ENCODE measurements around the gene DZANK1.

DZANK1 gene

DNA sequence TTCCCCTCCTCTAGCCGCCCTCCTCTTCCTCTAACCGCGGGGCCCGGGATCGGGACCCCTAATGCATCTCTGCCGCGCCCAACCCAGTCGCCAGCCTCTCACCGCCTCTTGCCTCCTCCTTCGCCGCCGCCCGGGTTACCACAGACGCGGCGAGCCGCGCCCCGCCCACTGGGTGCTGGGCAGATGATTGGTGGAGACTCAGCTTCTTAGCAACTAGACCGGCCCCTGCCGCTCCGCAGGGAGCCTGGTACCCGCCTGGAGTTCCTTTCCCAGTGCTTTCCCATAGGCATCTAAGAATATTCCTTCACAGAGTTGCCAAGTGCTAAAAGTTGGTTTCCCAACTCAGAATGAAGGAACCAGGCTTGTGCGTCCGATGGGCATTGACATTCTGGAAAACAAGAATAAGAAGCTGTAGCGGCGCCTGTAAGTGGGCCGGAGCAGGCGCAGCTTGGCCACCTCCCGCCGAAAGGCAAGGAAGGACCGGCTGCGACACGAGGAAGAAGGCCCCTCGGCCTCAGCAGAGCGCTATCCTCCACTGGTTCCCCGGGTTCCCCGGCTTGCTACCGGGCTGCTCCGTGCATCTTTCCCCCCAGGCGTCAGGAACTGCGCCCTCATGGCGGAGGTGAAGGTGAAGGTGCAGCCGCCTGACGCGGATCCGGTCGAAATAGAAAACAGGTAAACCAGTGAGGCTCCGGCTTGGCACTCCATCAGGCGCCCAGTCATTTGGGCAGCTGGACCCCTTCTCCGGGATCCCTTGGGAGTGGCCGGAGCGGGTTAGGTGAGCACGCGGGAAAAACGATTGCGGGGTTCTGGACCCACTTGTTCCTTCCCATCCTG lies at the start of gene DZANK1, which contains the start of gene POLR3F:
DZANK1 (minus strand) TSS at position 137 of the 837 bp plus-strand sequence. CDS start 1,672 bp downstream, outside the sequence.
POLR3F (plus strand) TSS at position 497 of the 837 bp plus-strand sequence; CDS start at position 614, 117 bp downstream.
- Histone ChIP-seq H3K36me3 (replicated peaks; ENCODE audit: low read depth, low read length) (peaks cover 3% of the 10 kb centered on the region), H3K79me2 (ENCODE audit: low read length) (peaks cover 33% of the 10 kb centered on the region), H3K4me2 (ENCODE audit: low read length) (peak within 1 kb of the TSS; percentile 96), H2AFZ (ENCODE audit: low read depth, low read length) (peak within 1 kb of the TSS; percentile 95), H3K27ac (ENCODE audit: low read length) (peak within 1 kb of the TSS; percentile 55), H4K20me1 (ENCODE audit: insufficient read depth, low read length) (no peaks in the 10 kb centered on the region), H3K9me3 (ENCODE audit: insufficient read depth, low read length) (no peaks in the 10 kb centered on the region), H3K9ac (ENCODE audit: low read length) (peak within 1 kb of the TSS; percentile 75), H3K4me3 (ENCODE audit: low read length) (peak within 1 kb of the TSS; percentile 96), H3K4me1 (ENCODE audit: low read length) (peaks cover 19% of the 10 kb centered on the region), H3K27me3 (ENCODE audit: low read depth, low read length) (no peaks in the 10 kb centered on the region)
- no peak for TF ChIP-seq EZH2phosphoT487 (IDR thresholded peaks at IDR 0.05; ENCODE audit: low read depth)
- TF ChIP-seq, protein P1, sequence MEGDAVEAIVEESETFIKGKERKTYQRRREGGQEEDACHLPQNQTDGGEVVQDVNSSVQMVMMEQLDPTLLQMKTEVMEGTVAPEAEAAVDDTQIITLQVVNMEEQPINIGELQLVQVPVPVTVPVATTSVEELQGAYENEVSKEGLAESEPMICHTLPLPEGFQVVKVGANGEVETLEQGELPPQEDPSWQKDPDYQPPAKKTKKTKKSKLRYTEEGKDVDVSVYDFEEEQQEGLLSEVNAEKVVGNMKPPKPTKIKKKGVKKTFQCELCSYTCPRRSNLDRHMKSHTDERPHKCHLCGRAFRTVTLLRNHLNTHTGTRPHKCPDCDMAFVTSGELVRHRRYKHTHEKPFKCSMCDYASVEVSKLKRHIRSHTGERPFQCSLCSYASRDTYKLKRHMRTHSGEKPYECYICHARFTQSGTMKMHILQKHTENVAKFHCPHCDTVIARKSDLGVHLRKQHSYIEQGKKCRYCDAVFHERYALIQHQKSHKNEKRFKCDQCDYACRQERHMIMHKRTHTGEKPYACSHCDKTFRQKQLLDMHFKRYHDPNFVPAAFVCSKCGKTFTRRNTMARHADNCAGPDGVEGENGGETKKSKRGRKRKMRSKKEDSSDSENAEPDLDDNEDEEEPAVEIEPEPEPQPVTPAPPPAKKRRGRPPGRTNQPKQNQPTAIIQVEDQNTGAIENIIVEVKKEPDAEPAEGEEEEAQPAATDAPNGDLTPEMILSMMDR (IDR thresholded peaks at IDR 0.05; ENCODE audit: low read depth, low read length): no peak

DNA sequence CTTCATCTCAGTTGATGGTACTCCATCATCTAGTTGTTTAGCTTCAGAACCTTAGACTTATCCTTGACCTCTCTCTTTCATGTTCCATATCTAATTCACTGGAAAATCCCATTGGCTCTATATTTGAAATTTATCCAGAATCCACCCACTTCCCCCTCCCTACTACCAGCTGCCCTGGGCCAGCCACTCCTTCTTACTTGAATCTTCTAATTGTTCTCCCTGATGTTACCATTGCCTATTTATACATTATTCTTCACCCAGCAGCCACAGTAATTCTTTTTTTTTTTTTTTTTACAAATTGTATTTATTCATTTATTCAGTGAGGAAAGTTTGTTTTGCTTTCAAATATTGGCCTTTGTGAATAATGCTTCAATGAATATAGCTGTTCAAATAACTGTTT lies 49.1 kb upstream of the DZANK1 start:
- no peak overlapping the region for H3K4me3 ChIP-seq (ENCODE audit: low read length)
- no peaks in the 10 kb centered on the region for H4K20me1 ChIP-seq (ENCODE audit: insufficient read depth, low read length)
- no peaks in the 10 kb centered on the region for H3K9me3 ChIP-seq (ENCODE audit: insufficient read depth, low read length)
- TF ChIP-seq, protein P1 (IDR thresholded peaks at IDR 0.05; ENCODE audit: low read depth, low read length): no peak
- no peak for TF ChIP-seq EZH2phosphoT487 (IDR thresholded peaks at IDR 0.05; ENCODE audit: low read depth)
- no peak overlapping the region for H2AFZ ChIP-seq (ENCODE audit: low read depth, low read length)
- no peak overlapping the region for H3K4me2 ChIP-seq (ENCODE audit: low read length)
- H3K27me3 ChIP-seq (ENCODE audit: low read depth, low read length): no peaks in the 10 kb centered on the region
- H3K79me2 ChIP-seq (ENCODE audit: low read length): no peaks in the 10 kb centered on the region; the same call in 1 of the 2 replicates
- no peak overlapping the region for H3K27ac ChIP-seq (ENCODE audit: low read length)
- no peaks in the 10 kb centered on the region for H3K4me1 ChIP-seq (ENCODE audit: low read length)
- H3K9ac ChIP-seq (ENCODE audit: low read length): no peak overlapping the region
- peaks cover 21% of the 10 kb centered on the region for H3K36me3 ChIP-seq (replicated peaks; ENCODE audit: low read depth, low read length)

GRCh38 chr20:18514127-18514526 lies 47.3 kb upstream of the DZANK1 start:
- no peak overlapping the region for H3K9ac ChIP-seq (ENCODE audit: low read length)
- no peaks in the 10 kb centered on the region for H3K9me3 ChIP-seq (ENCODE audit: insufficient read depth, low read length)
- H3K4me2 ChIP-seq (ENCODE audit: low read length): no peak overlapping the region
- no peaks in the 10 kb centered on the region for H4K20me1 ChIP-seq (ENCODE audit: insufficient read depth, low read length)
- no peaks in the 10 kb centered on the region for H3K27me3 ChIP-seq (ENCODE audit: low read depth, low read length)
- TF ChIP-seq, protein P1 (IDR thresholded peaks at IDR 0.05; ENCODE audit: low read depth, low read length): no peak
- TF ChIP-seq EZH2phosphoT487 (IDR thresholded peaks at IDR 0.05; ENCODE audit: low read depth): no peak
- peaks cover 35% of the 10 kb centered on the region for H3K36me3 ChIP-seq (replicated peaks; ENCODE audit: low read depth, low read length)
- H3K4me1 ChIP-seq (ENCODE audit: low read length): peaks cover 2% of the 10 kb centered on the region
- H3K27ac ChIP-seq (ENCODE audit: low read length): no peak overlapping the region
- peaks cover 12% of the 10 kb centered on the region for H3K79me2 ChIP-seq (ENCODE audit: low read length)
- no peak overlapping the region for H2AFZ ChIP-seq (ENCODE audit: low read depth, low read length)
- H3K4me3 ChIP-seq (ENCODE audit: low read length): no peak overlapping the region

- Histone ChIP-seq H3K36me3 (replicated peaks; ENCODE audit: low read depth, low read length) (peaks cover 36% of the 10 kb centered on the region), H2AFZ (ENCODE audit: low read depth, low read length) (no peak overlapping the region), H3K27me3 (ENCODE audit: low read depth, low read length) (no peaks in the 10 kb centered on the region), H3K27ac (ENCODE audit: low read length) (no peak overlapping the region), H3K9ac (ENCODE audit: low read length) (no peak overlapping the region), H3K4me2 (ENCODE audit: low read length) (no peak overlapping the region), H3K4me3 (ENCODE audit: low read length) (no peak overlapping the region), H4K20me1 (ENCODE audit: insufficient read depth, low read length) (no peaks in the 10 kb centered on the region), H3K79me2 (ENCODE audit: low read length) (peaks cover 21% of the 10 kb centered on the region), H3K4me1 (ENCODE audit: low read length) (peaks cover 10% of the 10 kb centered on the region), H3K9me3 (ENCODE audit: insufficient read depth, low read length) (no peaks in the 10 kb centered on the region)
- TF ChIP-seq, protein P1 (IDR thresholded peaks at IDR 0.05; ENCODE audit: low read depth, low read length): no peak
- no peak for TF ChIP-seq EZH2phosphoT487 (IDR thresholded peaks at IDR 0.05; ENCODE audit: low read depth)
Measured at GRCh38 chr20:18513208-18513607, 46.4 kb upstream of the DZANK1 start.

Data from OCI-LY3 (cell line).